HepG2 (cell line): Measurements from ENCODE around the gene FRMD4A. TPM values are rescaled to one million over a fixed set of nuclear protein-coding genes. Genes with fewer than 3 reads are reported as not detected.

Source experiments
- ATAC-seq: fragments of 200-7000 bp; cut with Tn5 transposase; 3 replicates; pipeline ENCODE4 v1.9.1; 2020; ENCODE audit warnings: mild to moderate bottlenecking, moderate library complexity
- BruUV-seq: library from RNA; stranded (reverse); fragments of 400-500 nt; replicated peaks from 2 replicates; lab custom pipeline; 2021; lab: Mats Ljungman, UMichigan
- CTCF ChIA-PET: fragments of 300-600 bp; formaldehyde crosslinking; extraction: SDS; loops from one replicate; lab custom pipeline; 2021; ENCODE audit warnings: low total read pairs, inconsistent platforms, low intra/inter-chr PET ratio; lab: Yijun Ruan, JAX
- POLR2A ChIA-PET: fragments of 350-600 bp; sonication (Branson Sonifier 250); formaldehyde crosslinking; loops from one replicate; lab custom pipeline; 2020; ENCODE audit warnings: antibody characterized with exemption, inconsistent platforms; lab: Yijun Ruan, JAX
- DNase-seq: peaks from one replicate; pipeline ENCODE4 v3.0.0-alpha.2; 2015; ENCODE audit warnings: low spot score
- FAIRE-seq: peaks from 3 replicates; lab custom pipeline; 2011; peaks lifted over from hg19 to GRCh38; lab: Jason Lieb, UNC
- H2AFZ ChIP-seq: one replicate; pipeline ENCODE4 v1.6.1; 2011; ENCODE audit warnings: low read length, inconsistent platforms
- H3K27ac ChIP-seq: fragments of 300-600 bp; 3 replicates; pipeline ENCODE4 v1.8.0; 2011; ENCODE audit warnings: mixed run types, mild to moderate bottlenecking, mixed read lengths, low read length, inconsistent platforms; ENCODE audit not compliant: insufficient read depth; ENCODE audit errors: extremely low read length
- H3K27me3 ChIP-seq, 2 experiments: fragments of 200-600 bp in 1 of 2; 2 replicates in 1 of 2; 3 replicates in 1 of 2; pipeline versions ENCODE4 v1.6.0 to v1.8.0; 2011; ENCODE audit warnings: low read length in 2 of 2, mild to moderate bottlenecking in 2 of 2, moderate library complexity in 2 of 2, inconsistent platforms in 1 of 2; ENCODE audit not compliant: insufficient read depth in 2 of 2, control insufficient read depth in 1 of 2
- H3K36me3 ChIP-seq, 2 experiments: fragments of 200-600 bp in 1 of 2; replicated peaks in 1 of 2; 2 replicates in 1 of 2; 3 replicates in 1 of 2; pipeline versions ENCODE4 v1.5.1 to v1.8.0; 2011; ENCODE audit warnings: low read length in 2 of 2, inconsistent platforms in 1 of 2; ENCODE audit not compliant: insufficient read depth in 2 of 2, control insufficient read depth in 1 of 2
- H3K4me1 ChIP-seq: 2 replicates; pipeline ENCODE4 v1.5.1; 2012; ENCODE audit warnings: low read length, inconsistent platforms; ENCODE audit not compliant: insufficient read depth
- H3K4me2 ChIP-seq: 2 replicates; pipeline ENCODE4 v1.6.0; 2011; ENCODE audit warnings: low read depth, low read length, inconsistent platforms
- H3K4me3 ChIP-seq, 3 experiments: fragments of 200-600 bp in 1 of 3; sonication (generic), shearing (Covaris generic) in 1 of 3; replicated peaks in 1 of 3; 2 replicates each; pipeline ENCODE4 v1.5.1; 2011 to 2016; ENCODE audit warnings: low read length in 3 of 3, inconsistent platforms in 2 of 3, low read depth in 2 of 3, mild to moderate bottlenecking in 2 of 3, control low read depth in 1 of 3, mixed read lengths in 1 of 3; ENCODE audit not compliant: insufficient read depth in 1 of 3
- H3K79me2 ChIP-seq: one replicate; pipeline ENCODE4 v1.6.1; 2011; ENCODE audit warnings: low read length, inconsistent platforms; ENCODE audit not compliant: insufficient read depth
- H3K9ac ChIP-seq: 2 replicates; pipeline ENCODE4 v1.6.0; 2011; ENCODE audit warnings: mild to moderate bottlenecking, low read depth, low read length, inconsistent platforms; ENCODE audit not compliant: insufficient read depth
- H3K9me3 ChIP-seq: 2 replicates; pipeline ENCODE4 v1.5.1; 2012; ENCODE audit warnings: mild to moderate bottlenecking, low read length
- H4K20me1 ChIP-seq: 2 replicates; pipeline ENCODE4 v1.6.0; 2011; ENCODE audit warnings: inconsistent platforms, mild to moderate bottlenecking, low read length, moderate library complexity; ENCODE audit not compliant: insufficient read depth
- AFF4 ChIP-seq: sonication (generic); formaldehyde crosslinking; IDR thresholded peaks from 2 replicates; pipeline ENCODE4 v1.4.0; 2020; ENCODE audit warnings: missing genetic modification reagents
- ATRX ChIP-seq: sonication (generic); formaldehyde crosslinking; IDR thresholded peaks from 2 replicates; pipeline ENCODE4 v1.4.0; 2020; ENCODE audit warnings: missing genetic modification reagents, borderline replicate concordance
- CEBPB ChIP-seq: IDR thresholded peaks from 2 replicates; pipeline ENCODE4 v1.6.1; 2011; ENCODE audit warnings: low read depth, low read length, improper control_type of control experiment, borderline replicate concordance
- GPN1 ChIP-seq: sonication (generic); formaldehyde crosslinking; IDR thresholded peaks from 2 replicates; pipeline ENCODE4 v1.5.1; 2020; ENCODE audit warnings: missing genetic modification reagents, borderline replicate concordance
- HNRNPH1 ChIP-seq: fragments of 200-400 bp; formaldehyde crosslinking; optimal IDR thresholded peaks from 2 replicates; pipeline ENCODE3; 2017; ENCODE audit warnings: mild to moderate bottlenecking, low read depth, low read length
- HOXD1 ChIP-seq: sonication (generic); formaldehyde crosslinking; IDR thresholded peaks from 2 replicates; pipeline ENCODE4 v1.5.0; 2020; ENCODE audit warnings: missing genetic modification reagents
- KDM4B ChIP-seq: sonication (generic); formaldehyde crosslinking; IDR thresholded peaks from 2 replicates; pipeline ENCODE4 v1.4.0; 2020; ENCODE audit warnings: missing genetic modification reagents
- MAFG ChIP-seq: sonication (generic); formaldehyde crosslinking; IDR thresholded peaks from 2 replicates; pipeline ENCODE4 v1.5.1; 2020; ENCODE audit warnings: mild to moderate bottlenecking, missing genetic modification reagents
- PATZ1 ChIP-seq: sonication (generic); formaldehyde crosslinking; IDR thresholded peaks from 2 replicates; pipeline ENCODE4 v1.4.0; 2020; ENCODE audit warnings: missing genetic modification reagents
- POLR2AphosphoS2 ChIP-seq: IDR thresholded peaks from 2 replicates; pipeline ENCODE4 v1.6.1; 2011; ENCODE audit warnings: low read depth, low read length, improper control_type of control experiment
- RBFOX2 ChIP-seq: fragments of 200-400 bp; formaldehyde crosslinking; IDR thresholded peaks from 2 replicates; pipeline ENCODE4 v1.6.1; 2017; ENCODE audit warnings: low read depth, mild to moderate bottlenecking, low read length
- RFXAP ChIP-seq: sonication (generic); formaldehyde crosslinking; IDR thresholded peaks from 2 replicates; pipeline ENCODE4 v1.4.0; 2020; ENCODE audit warnings: missing genetic modification reagents, borderline replicate concordance
- SALL1 ChIP-seq: sonication (generic); formaldehyde crosslinking; IDR thresholded peaks from 2 replicates; pipeline ENCODE4 v1.8.0; 2022; ENCODE audit warnings: mild to moderate bottlenecking, missing genetic modification reagents
- TFDP1 ChIP-seq: IDR thresholded peaks from 2 replicates; pipeline ENCODE4 v1.6.1; 2016; ENCODE audit warnings: missing compliant biosample characterization, missing genetic modification reagents, borderline replicate concordance
- ZBTB20 ChIP-seq: sonication (generic); formaldehyde crosslinking; IDR thresholded peaks from 2 replicates; pipeline ENCODE4 v1.8.1; 2023; ENCODE audit warnings: missing genetic modification reagents, low read depth, mild to moderate bottlenecking, borderline replicate concordance
- ZMYM3 ChIP-seq: sonication (generic); formaldehyde crosslinking; IDR thresholded peaks from 2 replicates; pipeline ENCODE4 v1.5.1; 2020; ENCODE audit warnings: mild to moderate bottlenecking, missing genetic modification reagents
- ZNF549 ChIP-seq: sonication (generic); formaldehyde crosslinking; IDR thresholded peaks from 2 replicates; pipeline ENCODE4 v1.5.0; 2020; ENCODE audit warnings: missing genetic modification reagents
- ZSCAN20 ChIP-seq: sonication (generic); formaldehyde crosslinking; IDR thresholded peaks from 2 replicates; pipeline ENCODE4 v1.4.0; 2020; ENCODE audit warnings: missing genetic modification reagents, mild to moderate bottlenecking, borderline replicate concordance
- ZSCAN9 ChIP-seq: IDR thresholded peaks from 2 replicates; pipeline ENCODE4 v1.6.1; 2016; ENCODE audit warnings: borderline replicate concordance
- WGBS: methylation state at CpG from one replicate; pipeline ENCODE4 v1.1.6; 2017; ENCODE audit warnings: low lambda C conversion rate; 5-methylcytosine and 5-hydroxymethylcytosine counted together
- in situ Hi-C: cut with HindIII; loops from 2 replicates; pipeline ENCODE4 v1.10.0; 2017; ENCODE audit warnings: low pct_unique_long_range_greater_than_20kb; ENCODE audit not compliant: extremely low pct_ligation_motif_present
- intact Hi-C: fragments of 100-400 bp; cut with micrococcal nuclease; formaldehyde crosslinking; loops from one replicate; pipeline ENCODE4 v1.10.0; 2022; ENCODE audit not compliant: unreplicated experiment
- polyA plus RNA-seq, 8 experiments: library from polyadenylated mRNA; depleted of rRNA in 3 of 8; stranded (reverse) in 7 of 8; unstranded in 1 of 8; fragments of >200 nt; fragmentation: Illumina TruSeq in 4 of 8; extraction: Trizol in 4 of 8; gene quantifications; 2 replicates each; pipeline versions ENCODE4 v1.2.1 to v1.2.3, GENCODE V29; 2011 to 2016; ENCODE audit warnings: low read depth in 4 of 8, missing spikeins in 1 of 8, mixed read lengths in 1 of 8; ENCODE audit not compliant: insufficient read depth in 1 of 8
- total RNA-seq, 5 experiments: library from RNA; depleted of rRNA; stranded (reverse); fragments of >200 nt; fragmentation: Illumina TruSeq; extraction: Trizol; gene quantifications; 2 replicates each; pipeline ENCODE4 v1.2.3, GENCODE V29; 2016; ENCODE audit warnings: low read depth in 1 of 5

Gene FRMD4A
- total and polyA plus RNA-seq, 2 of the 13 experiments (the other 11 are each of a cell fraction or from before 2014, with no cell fraction given), result 0.09 to 0.26 TPM

GRCh38 chr10:13880760-13881159 lies 450.0 kb downstream of the FRMD4A start:
- no peaks in the 10 kb centered on the region for H3K79me2 ChIP-seq
- no peak overlapping the region for H3K4me2 ChIP-seq
- TF ChIP-seq AFF4 (CRISPR knock-in tag), result no peak
- TF ChIP-seq ZSCAN20, result no peak
- no peak for TF ChIP-seq ZSCAN9
- TF ChIP-seq ZBTB20 (CRISPR knock-in tag), result no peak
- TF ChIP-seq CEBPB, result no peak
- TF ChIP-seq KDM4B (CRISPR knock-in tag), result no peak
- TF ChIP-seq RBFOX2, result no peak
- TF ChIP-seq PATZ1 (CRISPR knock-in tag), result no peak
- no peak for TF ChIP-seq HOXD1 (CRISPR knock-in tag)
- TF ChIP-seq ZMYM3 (CRISPR knock-in tag), result no peak
- no peak for TF ChIP-seq MAFG
- TF ChIP-seq ATRX (CRISPR knock-in tag), result no peak
- TF ChIP-seq POLR2AphosphoS2, result no peak
- TF ChIP-seq GPN1, result no peak
- no peak for TF ChIP-seq TFDP1 (CRISPR knock-in tag)
- no peak for TF ChIP-seq ZNF549 (CRISPR knock-in tag)
- no peak for TF ChIP-seq SALL1 (CRISPR knock-in tag)
- TF ChIP-seq HNRNPH1, result no peak
- TF ChIP-seq RFXAP (CRISPR knock-in tag), result no peak
- TF ChIP-seq, all 625 proteins: peak for 0
- DNase-seq (no peak), FAIRE-seq (no peak), ATAC-seq (no peak)
- H3K27ac ChIP-seq, result no peak overlapping the region
- no peak overlapping the region for H3K4me3 ChIP-seq
- H3K9ac ChIP-seq, result no peak overlapping the region
- H4K20me1 ChIP-seq, result no peaks in the 10 kb centered on the region
- intact Hi-C loops, result no loop called here
- CTCF ChIA-PET, result no interaction called here
- H3K36me3 ChIP-seq, result no peaks in the 10 kb centered on the region
- POLR2A ChIA-PET, result no interaction called here
- no TSS peak for BruUV-seq
- no peaks in the 10 kb centered on the region; a peak in 2 of 5 replicates for H3K27me3 ChIP-seq
- peaks cover 16% of the 10 kb centered on the region for H3K4me1 ChIP-seq
- under 1% methylated on average over 3 of the region's 3 CpGs for WGBS
- in situ Hi-C loops, result no loop called here
- no peaks in the 10 kb centered on the region for H3K9me3 ChIP-seq
- no peak overlapping the region for H2AFZ ChIP-seq
